T-helper 17 cell (primary cell): Measurements from ENCODE around the gene SIK1. TPM values are rescaled to one million over a fixed set of nuclear protein-coding genes. Genes with fewer than 3 reads are reported as not detected.
"Not testable (repeated sequence)": the region's sequence is repeated elsewhere in the genome, so short reads cannot be mapped to it uniquely, and the experiment has no call there.

Experiments used
- ATAC-seq: fragments of 150-1000 bp; cut with Tn5 transposase; 2 replicates; pipeline ENCODE4 v1.10.0; 2021; ENCODE audit warnings: mild to moderate bottlenecking, moderate library complexity
- DNase-seq, 3 donors: peaks; one replicate each; pipeline versions ENCODE4 v3.0.0 to v3.0.0-alpha.2; 2020 to 2021
- H3K9me3 ChIP-seq: one replicate; pipeline ENCODE4 v1.7.0; 2013; ENCODE audit warnings: low read length, mild to moderate bottlenecking; ENCODE audit not compliant: control insufficient read depth, poor library complexity, severe bottlenecking
- H3K27ac Mint-ChIP-seq: one replicate; pipeline ENCODE4 v1.8.0; 2022; ENCODE audit warnings: mild to moderate bottlenecking, moderate library complexity, mixed read lengths
- H3K27me3 Mint-ChIP-seq: one replicate; pipeline ENCODE4 v1.8.0; 2022; ENCODE audit warnings: mixed read lengths
- H3K36me3 Mint-ChIP-seq: one replicate; pipeline ENCODE4 v1.8.0; 2022; ENCODE audit warnings: low read depth, mixed read lengths
- H3K4me1 Mint-ChIP-seq: one replicate; pipeline ENCODE4 v1.8.0; 2022; ENCODE audit warnings: mild to moderate bottlenecking, mixed read lengths
- H3K4me3 Mint-ChIP-seq: one replicate; pipeline ENCODE4 v1.8.0; 2022; ENCODE audit warnings: mild to moderate bottlenecking, moderate library complexity, mixed read lengths
- total RNA-seq, 4 donors: library from RNA in 2 of 4; stranded (reverse) in 2 of 4; gene quantifications; one replicate each; pipeline ENCODE4 v1.2.3 and lab custom pipeline; 2022 to 2026

Gene SIK1
- total RNA-seq, 2 donors from 2014 or later = 229 to 266 TPM

DNA sequence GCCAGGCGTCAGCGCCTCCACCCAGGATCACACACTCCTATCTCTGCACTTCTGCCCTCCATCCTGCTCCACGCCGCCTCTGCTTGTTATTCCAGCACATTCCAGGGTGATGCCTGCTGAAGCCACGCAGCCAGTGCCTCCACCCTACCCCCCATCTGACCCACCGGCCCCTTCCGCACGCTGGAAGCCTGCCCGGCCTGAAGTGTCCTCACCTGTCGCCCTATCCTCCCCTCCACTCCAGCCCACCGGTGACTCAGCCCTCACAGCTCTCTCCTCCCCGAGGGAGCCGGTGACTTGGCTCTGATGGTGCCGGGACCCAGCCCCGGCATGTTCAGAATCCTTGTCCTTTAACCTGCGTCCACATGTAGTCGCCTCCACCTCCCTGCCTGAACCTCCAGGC lies 24.9 kb upstream of the SIK1 start:
- H3K36me3 Mint-ChIP-seq, H3K9me3 ChIP-seq, H3K27ac Mint-ChIP-seq, H3K27me3 Mint-ChIP-seq, DNase-seq, H3K4me3 Mint-ChIP-seq, ATAC-seq, H3K4me1 Mint-ChIP-seq: not testable (repeated sequence)

GRCh38 chr21:43450287-43450686 lies 23.4 kb upstream of the SIK1 start:
- not testable (repeated sequence) for H3K27me3 Mint-ChIP-seq, H3K9me3 ChIP-seq, DNase-seq, H3K4me3 Mint-ChIP-seq, ATAC-seq, H3K27ac Mint-ChIP-seq, H3K4me1 Mint-ChIP-seq, H3K36me3 Mint-ChIP-seq

GRCh38 chr21:43447353-43447977 lies 20.5 kb upstream of the SIK1 start:
- DNase-seq, H3K9me3 ChIP-seq, H3K27ac Mint-ChIP-seq, H3K36me3 Mint-ChIP-seq, ATAC-seq, H3K4me3 Mint-ChIP-seq, H3K4me1 Mint-ChIP-seq, H3K27me3 Mint-ChIP-seq: not testable (repeated sequence)

DNA sequence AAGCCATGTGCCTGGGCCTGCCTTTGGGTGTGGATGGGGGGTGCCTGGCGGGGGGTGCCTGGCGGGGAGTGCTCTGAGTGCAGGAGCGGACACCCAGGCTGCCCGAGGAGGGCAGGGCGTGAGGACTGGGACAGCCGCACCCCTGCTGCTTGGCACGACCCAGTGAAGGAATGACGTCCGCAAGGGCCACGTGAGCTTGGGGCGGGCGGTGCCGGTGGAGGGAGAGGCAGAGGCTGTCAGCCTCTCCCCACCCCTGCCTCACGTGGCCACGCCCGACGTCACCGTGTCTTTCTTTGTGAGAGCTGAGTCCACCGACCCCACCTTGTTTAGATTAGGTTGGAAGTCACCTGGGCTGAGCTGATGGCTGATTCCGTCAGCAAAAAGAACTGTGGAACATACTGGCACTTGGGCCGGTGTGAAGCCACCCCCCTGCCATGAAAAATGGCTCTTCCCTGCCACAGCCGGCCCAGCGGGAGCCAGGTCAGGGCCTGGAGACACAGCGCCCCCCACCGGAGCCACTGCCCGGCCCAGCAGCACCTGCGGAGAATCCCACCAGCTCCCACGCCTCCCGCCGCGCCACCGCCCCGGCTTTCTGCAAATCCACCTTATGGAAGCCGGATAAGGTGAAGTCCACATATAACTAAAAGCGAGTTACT lies 19.5 kb upstream of the SIK1 start:
- H3K27me3 Mint-ChIP-seq, ATAC-seq, H3K4me1 Mint-ChIP-seq, H3K9me3 ChIP-seq, H3K36me3 Mint-ChIP-seq, DNase-seq, H3K4me3 Mint-ChIP-seq, H3K27ac Mint-ChIP-seq: not testable (repeated sequence)

- H3K9me3 ChIP-seq, DNase-seq, H3K27ac Mint-ChIP-seq, H3K27me3 Mint-ChIP-seq, H3K4me1 Mint-ChIP-seq, H3K36me3 Mint-ChIP-seq, H3K4me3 Mint-ChIP-seq: not testable (repeated sequence)
- peak; percentile 33 for ATAC-seq
These were observed 17.6 kb upstream of the SIK1 start for GRCh38 chr21:43444524-43444923.

DNA sequence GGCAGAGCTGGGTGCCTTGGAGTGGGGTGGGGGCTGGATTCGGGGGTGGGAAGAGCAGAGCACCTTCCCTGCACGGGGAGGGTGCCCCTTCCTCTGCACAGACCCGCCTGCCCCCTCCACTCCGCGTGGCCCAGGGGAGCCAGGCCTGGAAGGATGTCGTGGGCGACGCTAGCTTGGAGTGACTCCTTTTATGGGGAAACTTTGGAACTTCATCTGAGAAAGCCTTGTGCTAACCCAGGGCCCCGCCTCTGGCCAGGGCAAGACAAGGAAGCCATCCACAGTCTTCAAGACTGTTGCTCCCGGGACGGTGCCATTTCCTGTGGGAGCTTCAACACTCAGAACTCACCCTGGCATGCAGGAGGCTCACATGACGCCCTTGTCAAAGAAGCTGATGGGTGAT lies 15.6 kb upstream of the SIK1 start:
- not testable (repeated sequence) for ATAC-seq, DNase-seq

GRCh38 chr21:43440835-43441727 lies 14.2 kb upstream of the SIK1 start:
- H3K36me3 Mint-ChIP-seq, H3K27me3 Mint-ChIP-seq, ATAC-seq, H3K4me3 Mint-ChIP-seq, DNase-seq, H3K9me3 ChIP-seq, H3K4me1 Mint-ChIP-seq, H3K27ac Mint-ChIP-seq: not testable (repeated sequence)

More for the DNA sequence above, 15.6 kb upstream of the SIK1 start:
- not testable (repeated sequence) for H3K27ac Mint-ChIP-seq, H3K9me3 ChIP-seq, H3K4me1 Mint-ChIP-seq, H3K36me3 Mint-ChIP-seq, H3K4me3 Mint-ChIP-seq, H3K27me3 Mint-ChIP-seq

DNA sequence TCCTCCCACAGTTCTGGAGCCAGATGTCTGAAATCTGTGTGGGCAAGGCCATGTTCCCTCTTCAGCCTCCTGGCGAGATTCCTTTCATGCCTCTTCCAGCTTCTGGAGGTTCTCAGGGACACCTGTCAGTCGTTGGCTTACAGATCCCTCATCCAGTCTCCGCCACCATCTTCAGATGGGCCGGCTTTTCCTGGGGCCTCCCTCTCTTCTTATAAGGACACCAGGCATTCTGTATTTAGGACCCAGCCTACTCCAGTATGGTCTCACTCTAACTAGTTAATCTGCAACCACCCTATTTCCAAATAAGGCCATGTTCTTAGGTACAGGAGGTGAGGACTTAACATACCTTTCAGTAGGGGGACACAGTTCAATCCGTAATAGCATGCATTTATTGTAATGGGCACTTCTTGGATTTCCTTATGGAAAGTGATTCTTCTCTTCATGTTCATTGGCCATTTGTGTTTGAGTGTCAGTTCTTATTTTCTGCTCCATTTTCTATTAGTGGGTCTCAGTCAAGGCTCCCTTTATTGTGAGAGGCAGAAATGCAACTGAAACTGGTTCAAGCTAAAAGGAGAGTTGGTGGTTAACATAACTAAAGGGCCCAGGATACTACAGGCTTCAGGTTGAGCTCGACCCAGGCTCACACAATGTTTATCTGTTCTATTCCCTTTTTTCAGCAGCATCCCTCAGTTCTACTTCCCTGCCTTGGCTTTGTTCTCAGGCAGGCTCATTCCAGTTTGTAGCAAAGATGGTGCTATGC lies 12.6 kb upstream of the SIK1 start:
- H3K27ac Mint-ChIP-seq, H3K4me1 Mint-ChIP-seq, DNase-seq, H3K27me3 Mint-ChIP-seq, H3K36me3 Mint-ChIP-seq, ATAC-seq, H3K4me3 Mint-ChIP-seq, H3K9me3 ChIP-seq: not testable (repeated sequence)

GRCh38 chr21:43436272-43436671 lies 9.3 kb upstream of the SIK1 start:
- ATAC-seq, H3K27ac Mint-ChIP-seq, H3K4me3 Mint-ChIP-seq, DNase-seq, H3K9me3 ChIP-seq, H3K27me3 Mint-ChIP-seq, H3K4me1 Mint-ChIP-seq, H3K36me3 Mint-ChIP-seq: not testable (repeated sequence)

GRCh38 chr21:43433340-43434136 lies 6.6 kb upstream of the SIK1 start:
- not testable (repeated sequence) for DNase-seq

GRCh38 chr21:43430830-43431416 lies 4.0 kb upstream of the SIK1 start:
- H3K4me1 Mint-ChIP-seq, DNase-seq, H3K4me3 Mint-ChIP-seq, H3K9me3 ChIP-seq, ATAC-seq, H3K36me3 Mint-ChIP-seq, H3K27ac Mint-ChIP-seq, H3K27me3 Mint-ChIP-seq: not testable (repeated sequence)

More at GRCh38 chr21:43433340-43434136, 6.6 kb upstream of the SIK1 start:
- ATAC-seq, H3K4me1 Mint-ChIP-seq, H3K9me3 ChIP-seq, H3K4me3 Mint-ChIP-seq, H3K36me3 Mint-ChIP-seq, H3K27me3 Mint-ChIP-seq, H3K27ac Mint-ChIP-seq: not testable (repeated sequence)

- not testable (repeated sequence) for H3K4me1 Mint-ChIP-seq, ATAC-seq, DNase-seq, H3K9me3 ChIP-seq, H3K27me3 Mint-ChIP-seq, H3K36me3 Mint-ChIP-seq, H3K27ac Mint-ChIP-seq, H3K4me3 Mint-ChIP-seq
These were observed 2.0 kb upstream of the SIK1 start for GRCh38 chr21:43428964-43429363.
